A549 (cell line): Measurements from ENCODE around the gene VWF. TPM values are rescaled to one million over a fixed set of nuclear protein-coding genes. Genes with fewer than 3 reads are reported as not detected.

Source experiments
- ATAC-seq, 2 experiments: fragments of 200-7000 bp in 1 of 2; fragments of >200 bp in 1 of 2; cut with Nextera tagmentation in 1 of 2; cut with Tn5 transposase in 1 of 2; 3 replicates each; pipeline versions ENCODE4 v1.8.0 to v1.9.1; 2018 to 2020; ENCODE audit warnings: mild to moderate bottlenecking in 1 of 2, moderate library complexity in 1 of 2
- CTCF ChIA-PET: fragments of 300-600 bp; sonication (Branson Sonifier 250); formaldehyde crosslinking; extraction: SDS; loops from one replicate; lab custom pipeline; 2021; ENCODE audit warnings: antibody characterized with exemption, inconsistent platforms; lab: Yijun Ruan, JAX
- POLR2A ChIA-PET: fragments of 350-600 bp; formaldehyde crosslinking; extraction: SDS; loops from one replicate; lab custom pipeline; 2021; ENCODE audit warnings: antibody characterized with exemption, inconsistent platforms; lab: Yijun Ruan, JAX
- DNase-seq, 2 experiments: peaks; one replicate each; pipeline versions ENCODE4 v3.0.0 to v3.0.0-alpha.2; 2011 to 2016; ENCODE audit warnings: low read depth in 1 of 2, low spot score in 1 of 2
- FAIRE-seq: peaks from 2 replicates; lab custom pipeline; 2011; peaks lifted over from hg19 to GRCh38; lab: Jason Lieb, UNC
- H3K27ac ChIP-seq, 2 experiments: fragments of >200 bp; sonication (Bioruptor Twin); formaldehyde crosslinking; 3 replicates each; pipeline ENCODE4 v1.5.1; 2016 to 2017
- H3K4me1 ChIP-seq: fragments of >200 bp; sonication (Bioruptor Twin); formaldehyde crosslinking; 3 replicates; pipeline ENCODE4 v1.6.1; 2016
- H3K4me2 ChIP-seq: fragments of >200 bp; sonication (Bioruptor Twin); formaldehyde crosslinking; 3 replicates; pipeline ENCODE4 v1.6.1; 2016
- H3K4me3 ChIP-seq: fragments of >200 bp; sonication (Bioruptor Twin); formaldehyde crosslinking; 3 replicates; pipeline ENCODE4 v1.5.1; 2016
- H3K9me3 ChIP-seq: fragments of >200 bp; sonication (Bioruptor Twin); formaldehyde crosslinking; 3 replicates; pipeline ENCODE4 v1.6.1; 2016
- BHLHE40 ChIP-seq: IDR thresholded peaks from 2 replicates; pipeline ENCODE4 v1.6.1; 2012; ENCODE audit warnings: low read depth, low read length, inconsistent platforms
- CEBPB ChIP-seq, 2 experiments: fragments of >200 bp in 1 of 2; sonication (Bioruptor Twin) in 1 of 2; formaldehyde crosslinking in 1 of 2; IDR thresholded peaks; 2 replicates each; pipeline ENCODE4 v1.6.1; 2012 to 2016
- CHD2 ChIP-seq: fragments of 150-350 bp; IDR thresholded peaks from 2 replicates; pipeline ENCODE4 v1.6.1; 2014; ENCODE audit warnings: low read length; ENCODE audit not compliant: partially characterized antibody
- CHD4 ChIP-seq: fragments of 200-600 bp; sonication (generic); IDR thresholded peaks from 2 replicates; pipeline ENCODE4 v1.6.1; 2016; ENCODE audit warnings: antibody characterized with exemption, mild to moderate bottlenecking, borderline replicate concordance
- EHF ChIP-seq: fragments of 250-450 bp; sonication (Bioruptor Pico); IDR thresholded peaks from 2 replicates; pipeline ENCODE4 v1.5.0; 2020; ENCODE audit warnings: mild to moderate bottlenecking
- ESRRA ChIP-seq: fragments of 150-350 bp; IDR thresholded peaks from 2 replicates; pipeline ENCODE4 v1.6.1; 2014; ENCODE audit warnings: mild to moderate bottlenecking, low read length, borderline replicate concordance
- FOSL2 ChIP-seq, 2 experiments: fragments of 450-650 bp in 1 of 2; fragments of >200 bp in 1 of 2; sonication (Bioruptor Twin) in 1 of 2; formaldehyde crosslinking; IDR thresholded peaks; 2 replicates each; pipeline versions ENCODE4 v1.5.0 to v1.6.1; 2016 to 2020; ENCODE audit warnings: mild to moderate bottlenecking in 1 of 2, moderate library complexity in 1 of 2
- HDAC2 ChIP-seq: fragments of 200-600 bp; sonication (generic); IDR thresholded peaks from 2 replicates; pipeline ENCODE4 v1.6.1; 2016
- MAFK ChIP-seq: fragments of 450-650 bp; IDR thresholded peaks from 2 replicates; pipeline ENCODE4 v1.6.1; 2014; ENCODE audit not compliant: partially characterized antibody
- MYC ChIP-seq: IDR thresholded peaks from 2 replicates; pipeline ENCODE4 v1.6.1; 2012; ENCODE audit warnings: mild to moderate bottlenecking, inconsistent platforms, low read length, improper control_type of control experiment, borderline replicate concordance
- NFE2L2 ChIP-seq: fragments of 150-350 bp; conservative IDR thresholded peaks from 2 replicates; pipeline ENCODE4 v1.6.1; 2014; ENCODE audit warnings: low read length
- POLR2A ChIP-seq: IDR thresholded peaks from 2 replicates; pipeline ENCODE4 v1.6.1; 2012; ENCODE audit warnings: mild to moderate bottlenecking, low read length
- POLR2AphosphoS2 ChIP-seq: conservative IDR thresholded peaks from 2 replicates; pipeline ENCODE4 v1.6.1; 2012; ENCODE audit warnings: low read length, improper control_type of control experiment, inconsistent platforms
- RCOR1 ChIP-seq: fragments of 150-350 bp; IDR thresholded peaks from 2 replicates; pipeline ENCODE4 v1.6.1; 2014; ENCODE audit warnings: antibody characterized with exemption, low read length, low read depth
- RFX5 ChIP-seq: fragments of 450-650 bp; IDR thresholded peaks from 2 replicates; pipeline ENCODE4 v1.7.1; 2014; ENCODE audit warnings: antibody characterized with exemption, mild to moderate bottlenecking, moderate library complexity
- RNF2 ChIP-seq: fragments of 200-600 bp; sonication (generic); IDR thresholded peaks from 2 replicates; pipeline ENCODE4 v1.6.1; 2016; ENCODE audit warnings: low read depth, mild to moderate bottlenecking, antibody characterized with exemption, moderate library complexity, borderline replicate concordance
- TFCP2L1 ChIP-seq: fragments of 250-450 bp; sonication (Bioruptor Pico); IDR thresholded peaks from 2 replicates; pipeline ENCODE4 v1.5.0; 2021; ENCODE audit warnings: mild to moderate bottlenecking
- ZFP36 ChIP-seq: fragments of 450-650 bp; IDR thresholded peaks from 2 replicates; pipeline ENCODE4 v1.6.1; 2014; ENCODE audit warnings: borderline replicate concordance; ENCODE audit not compliant: partially characterized antibody
- ZNF302 ChIP-seq: fragments of 250-450 bp; sonication (Bioruptor Pico); IDR thresholded peaks from 2 replicates; pipeline ENCODE4 v1.9.0; 2021; ENCODE audit warnings: inconsistent platforms, mild to moderate bottlenecking, moderate library complexity
- ZSCAN20 ChIP-seq: fragments of 250-450 bp; sonication (Bioruptor Pico); IDR thresholded peaks from 2 replicates; pipeline ENCODE4 v1.8.0; 2022; ENCODE audit warnings: mild to moderate bottlenecking, moderate library complexity
- WGBS: methylation state at CpG from one replicate; pipeline ENCODE4 v1.1.6; 2017; ENCODE audit errors: missing lambda C conversion rate; 5-methylcytosine and 5-hydroxymethylcytosine counted together
- polyA plus RNA-seq, 4 experiments: library from polyadenylated mRNA; depleted of rRNA in 3 of 4; stranded (reverse); fragments of >200 nt; fragmentation: RNase III in 1 of 4; extraction: RNeasy Plus Mini Kit Qiagen cat#74134 plus additional on column Dnase treatment in 1 of 4; gene quantifications; 2 replicates in 3 of 4; 3 replicates in 1 of 4; pipeline ENCODE4 v1.2.3, GENCODE V29; 2011 to 2017
- TF ChIP-seq, protein P1 (sequence below): IDR thresholded peaks from 2 replicates; pipeline ENCODE4 v1.6.1; 2012; ENCODE audit warnings: low read depth, borderline replicate concordance
- TF ChIP-seq, protein P2 (sequence below): fragments of >200 bp; sonication (Bioruptor Twin); formaldehyde crosslinking; IDR thresholded peaks from 2 replicates; pipeline ENCODE4 v1.6.1; 2016
- TF ChIP-seq, protein P3 (sequence below): fragments of 200-600 bp; sonication (generic); IDR thresholded peaks from 2 replicates; pipeline ENCODE4 v1.6.1; 2016; ENCODE audit warnings: antibody characterized with exemption, mild to moderate bottlenecking, moderate library complexity
- TF ChIP-seq, protein P4 (sequence below): fragments of 150-350 bp; IDR thresholded peaks from 2 replicates; pipeline ENCODE4 v1.6.1; 2014; ENCODE audit warnings: low read depth, mild to moderate bottlenecking, low read length

VWF gene
- polyA plus RNA-seq, 2 of the 4 experiments (the other 2 are of a cell fraction) = 0.01 TPM; not detected in 1

DNA sequence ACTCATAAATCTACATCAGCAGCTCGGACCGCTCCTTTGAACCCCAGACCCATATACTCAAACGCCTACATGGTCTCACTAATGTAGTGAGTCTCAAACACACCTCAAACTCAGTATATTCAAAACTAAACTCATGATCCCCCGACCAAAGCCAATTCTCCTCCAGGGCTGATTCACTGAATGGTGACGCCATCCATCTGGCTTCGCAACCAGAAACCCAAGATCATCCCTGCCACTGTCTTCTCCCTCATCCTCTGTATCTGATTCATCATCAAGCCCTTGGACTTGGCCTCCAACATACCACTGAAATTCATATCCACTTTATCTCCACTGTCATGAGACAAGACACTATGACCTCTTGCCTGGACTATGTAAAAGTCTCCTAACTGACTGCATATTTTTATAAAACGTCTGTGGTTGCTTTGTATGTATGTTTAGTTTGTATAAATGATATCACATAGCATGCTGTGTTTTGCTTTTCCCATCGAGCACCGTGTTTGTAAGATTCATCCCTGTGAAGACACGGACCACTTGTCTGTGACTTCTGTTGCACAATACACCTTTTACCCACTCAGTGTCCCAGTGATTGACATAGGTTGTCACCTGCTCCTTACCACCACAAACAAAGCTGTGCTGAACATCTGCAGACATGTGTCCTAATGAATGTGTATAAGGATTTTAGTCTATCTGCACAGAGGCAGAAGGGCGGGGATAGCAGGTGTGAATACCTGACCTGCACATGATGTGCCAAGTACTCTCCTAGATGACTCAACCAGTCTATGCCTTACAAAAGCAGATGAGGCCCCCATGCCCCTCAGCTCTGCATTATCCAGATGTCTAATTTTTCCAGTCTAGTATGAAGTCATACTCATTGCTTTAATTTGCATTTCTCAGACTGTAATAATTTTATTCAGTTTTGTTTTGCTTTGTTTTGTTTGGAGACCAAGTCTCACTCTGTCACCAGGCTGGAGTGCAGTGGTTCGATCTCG is 76.9 kb downstream of the VWF start:
- H3K27ac ChIP-seq = no peak overlapping the region
- 43% methylated on average over 13 of the region's 13 CpGs for WGBS
- ChIA-PET CTCF (interaction anchor here (0.7 to 4.1 kb wide), 10 partner anchors 9 to 238 kb away, joined by 3 to 15 read pairs (median 4); no protein-coding TSS in a partner anchor), POLR2A (no interaction called here)
- no peaks in the 10 kb centered on the region for H3K9me3 ChIP-seq
- H3K4me1 ChIP-seq = peaks cover 7% of the 10 kb centered on the region; the same call in 2 of the 3 replicates
- peak; percentile 22 to 31; a peak in 3 of 6 replicates for ATAC-seq
- no peak overlapping the region for H3K4me3 ChIP-seq
- no peak for DNase-seq
- no peak for TF ChIP-seq CHD4
- TF ChIP-seq EHF = no peak
- TF ChIP-seq TFCP2L1 = no peak
- TF ChIP-seq HDAC2 = no peak
- TF ChIP-seq FOSL2 (IDR thresholded peaks at IDR 0.05) = no peak
- no peak for TF ChIP-seq FOSL2 (CRISPR knock-in tag; IDR thresholded peaks at IDR 0.05)
- TF ChIP-seq CHD2 = no peak
- 0 out of 4 replicates have a peak, but pooled peaks of 1 of the 2 experiments have one; percentile 9 for TF ChIP-seq CEBPB (IDR thresholded peaks at IDR 0.05)
- H3K4me2 ChIP-seq = no peak overlapping the region
- no peak for FAIRE-seq

DNA sequence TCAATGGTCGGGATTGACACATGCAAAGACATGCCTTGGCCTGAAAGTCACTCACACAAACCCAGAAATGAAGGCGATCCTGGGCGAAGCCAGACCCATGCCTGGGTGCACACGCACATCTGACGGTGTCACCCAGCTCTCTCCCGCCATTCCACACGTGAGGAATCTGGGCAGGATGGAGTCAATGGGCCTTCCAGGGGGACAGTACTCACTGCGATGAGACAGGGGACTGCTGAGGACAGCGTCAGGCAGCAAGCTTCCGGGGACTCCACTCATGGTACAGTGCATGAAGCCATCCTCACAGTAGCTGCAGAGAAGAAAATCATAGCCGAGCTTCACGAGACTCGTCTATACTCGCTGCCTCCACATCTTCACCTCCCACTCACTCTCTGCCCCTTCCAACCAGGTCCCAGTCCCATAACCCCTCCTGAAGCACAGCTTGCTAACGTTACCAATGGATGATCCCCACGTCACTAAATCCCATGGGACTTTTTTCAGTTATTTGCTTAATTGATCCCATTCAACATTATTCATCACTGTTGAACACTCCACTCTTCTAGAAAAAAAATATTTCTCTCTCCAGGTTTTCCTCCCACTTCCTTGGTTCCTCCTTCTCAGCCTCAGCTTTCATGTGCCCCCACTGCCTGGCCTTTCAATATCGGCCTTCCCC is 77.8 kb downstream of the VWF start:
- no peaks in the 10 kb centered on the region for H3K9me3 ChIP-seq
- 64% methylated on average over 17 of the region's 17 CpGs for WGBS
- ChIA-PET CTCF (interaction anchor here (0.6 to 4.1 kb wide), 12 partner anchors 8 to 688 kb away, joined by 3 to 15 read pairs (median 4); no protein-coding TSS in a partner anchor), POLR2A (no interaction called here)
- ATAC-seq = no peak
- H3K27ac ChIP-seq = no peak overlapping the region
- no peak overlapping the region for H3K4me2 ChIP-seq
- DNase-seq = no peak
- peaks cover 7% of the 10 kb centered on the region; the same call in 2 of the 3 replicates for H3K4me1 ChIP-seq
- no peak overlapping the region for H3K4me3 ChIP-seq
- no peak for FAIRE-seq
- TF ChIP-seq NFE2L2 = no peak
- no peak for TF ChIP-seq ZSCAN20 (CRISPR knock-in tag)
- TF ChIP-seq, protein P1, sequence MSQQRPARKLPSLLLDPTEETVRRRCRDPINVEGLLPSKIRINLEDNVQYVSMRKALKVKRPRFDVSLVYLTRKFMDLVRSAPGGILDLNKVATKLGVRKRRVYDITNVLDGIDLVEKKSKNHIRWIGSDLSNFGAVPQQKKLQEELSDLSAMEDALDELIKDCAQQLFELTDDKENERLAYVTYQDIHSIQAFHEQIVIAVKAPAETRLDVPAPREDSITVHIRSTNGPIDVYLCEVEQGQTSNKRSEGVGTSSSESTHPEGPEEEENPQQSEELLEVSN = no peak
- TF ChIP-seq BHLHE40 = no peak
- no peak for TF ChIP-seq POLR2A
- TF ChIP-seq ESRRA = no peak
- no peak for TF ChIP-seq POLR2AphosphoS2
- no peak for TF ChIP-seq RCOR1
- no peak for TF ChIP-seq FOSL2 (IDR thresholded peaks at IDR 0.05)
- TF ChIP-seq FOSL2 (CRISPR knock-in tag; IDR thresholded peaks at IDR 0.05) = no peak
- no peak for TF ChIP-seq MYC
- TF ChIP-seq CHD2 = no peak
- TF ChIP-seq RFX5 = no peak
- TF ChIP-seq ZNF302 (CRISPR knock-in tag) = no peak
- TF ChIP-seq ZFP36 = no peak
- TF ChIP-seq MAFK = no peak

DNA sequence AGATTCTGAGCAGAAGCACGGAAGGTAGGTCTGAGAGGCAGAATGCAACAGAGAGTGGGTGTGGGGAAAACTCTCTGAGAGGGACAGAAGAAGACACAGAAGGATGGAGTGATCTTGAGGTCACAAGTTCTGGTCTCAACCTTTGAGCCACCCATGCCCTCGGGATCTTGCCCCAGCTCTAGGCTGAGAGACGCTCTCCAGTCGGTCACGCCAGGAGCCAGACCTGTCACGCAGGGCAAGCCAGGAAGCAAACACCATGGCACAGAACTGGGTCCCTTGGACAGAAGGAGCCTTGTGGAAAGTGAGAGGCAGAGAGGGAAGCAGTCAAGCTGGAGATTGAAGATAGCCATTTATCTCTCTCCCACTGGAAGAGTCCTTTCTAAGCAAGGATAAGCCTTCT is 79.0 kb downstream of the VWF start:
- Histone ChIP-seq H3K4me2 (no peak overlapping the region), H3K27ac (no peak overlapping the region), H3K9me3 (no peaks in the 10 kb centered on the region), H3K4me1 (peaks cover 7% of the 10 kb centered on the region; the same call in 2 of the 3 replicates), H3K4me3 (no peak overlapping the region)
- ATAC-seq = no peak
- TF ChIP-seq, protein P2, sequence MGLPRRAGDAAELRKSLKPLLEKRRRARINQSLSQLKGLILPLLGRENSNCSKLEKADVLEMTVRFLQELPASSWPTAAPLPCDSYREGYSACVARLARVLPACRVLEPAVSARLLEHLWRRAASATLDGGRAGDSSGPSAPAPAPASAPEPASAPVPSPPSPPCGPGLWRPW = no peak
- TF ChIP-seq, protein P3, sequence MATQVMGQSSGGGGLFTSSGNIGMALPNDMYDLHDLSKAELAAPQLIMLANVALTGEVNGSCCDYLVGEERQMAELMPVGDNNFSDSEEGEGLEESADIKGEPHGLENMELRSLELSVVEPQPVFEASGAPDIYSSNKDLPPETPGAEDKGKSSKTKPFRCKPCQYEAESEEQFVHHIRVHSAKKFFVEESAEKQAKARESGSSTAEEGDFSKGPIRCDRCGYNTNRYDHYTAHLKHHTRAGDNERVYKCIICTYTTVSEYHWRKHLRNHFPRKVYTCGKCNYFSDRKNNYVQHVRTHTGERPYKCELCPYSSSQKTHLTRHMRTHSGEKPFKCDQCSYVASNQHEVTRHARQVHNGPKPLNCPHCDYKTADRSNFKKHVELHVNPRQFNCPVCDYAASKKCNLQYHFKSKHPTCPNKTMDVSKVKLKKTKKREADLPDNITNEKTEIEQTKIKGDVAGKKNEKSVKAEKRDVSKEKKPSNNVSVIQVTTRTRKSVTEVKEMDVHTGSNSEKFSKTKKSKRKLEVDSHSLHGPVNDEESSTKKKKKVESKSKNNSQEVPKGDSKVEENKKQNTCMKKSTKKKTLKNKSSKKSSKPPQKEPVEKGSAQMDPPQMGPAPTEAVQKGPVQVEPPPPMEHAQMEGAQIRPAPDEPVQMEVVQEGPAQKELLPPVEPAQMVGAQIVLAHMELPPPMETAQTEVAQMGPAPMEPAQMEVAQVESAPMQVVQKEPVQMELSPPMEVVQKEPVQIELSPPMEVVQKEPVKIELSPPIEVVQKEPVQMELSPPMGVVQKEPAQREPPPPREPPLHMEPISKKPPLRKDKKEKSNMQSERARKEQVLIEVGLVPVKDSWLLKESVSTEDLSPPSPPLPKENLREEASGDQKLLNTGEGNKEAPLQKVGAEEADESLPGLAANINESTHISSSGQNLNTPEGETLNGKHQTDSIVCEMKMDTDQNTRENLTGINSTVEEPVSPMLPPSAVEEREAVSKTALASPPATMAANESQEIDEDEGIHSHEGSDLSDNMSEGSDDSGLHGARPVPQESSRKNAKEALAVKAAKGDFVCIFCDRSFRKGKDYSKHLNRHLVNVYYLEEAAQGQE = no peak
- TF ChIP-seq RNF2 = no peak
- TF ChIP-seq CEBPB (IDR thresholded peaks at IDR 0.05) = no peak
- TF ChIP-seq, protein P4, sequence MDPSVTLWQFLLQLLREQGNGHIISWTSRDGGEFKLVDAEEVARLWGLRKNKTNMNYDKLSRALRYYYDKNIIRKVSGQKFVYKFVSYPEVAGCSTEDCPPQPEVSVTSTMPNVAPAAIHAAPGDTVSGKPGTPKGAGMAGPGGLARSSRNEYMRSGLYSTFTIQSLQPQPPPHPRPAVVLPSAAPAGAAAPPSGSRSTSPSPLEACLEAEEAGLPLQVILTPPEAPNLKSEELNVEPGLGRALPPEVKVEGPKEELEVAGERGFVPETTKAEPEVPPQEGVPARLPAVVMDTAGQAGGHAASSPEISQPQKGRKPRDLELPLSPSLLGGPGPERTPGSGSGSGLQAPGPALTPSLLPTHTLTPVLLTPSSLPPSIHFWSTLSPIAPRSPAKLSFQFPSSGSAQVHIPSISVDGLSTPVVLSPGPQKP = no peak
- no peak for FAIRE-seq
- ChIA-PET CTCF (interaction anchor here (1.5 to 4.1 kb wide), 3 partner anchors 18 to 239 kb away, joined by 3 to 15 read pairs (median 4); no protein-coding TSS in a partner anchor), POLR2A (no interaction called here)
- no peak for DNase-seq
- 65% methylated on average over 6 of the region's 6 CpGs for WGBS
